GM12878 (cell line): Measurements from ENCODE around the gene ORC1. TPM values are rescaled to one million over a fixed set of nuclear protein-coding genes. Genes with fewer than 3 reads are reported as not detected.
A peak's percentile ranks its signal among the peaks of the same experiment; 100 is the strongest.

Experiments
- ATAC-seq: fragments of 200-7000 bp; cut with Tn5 transposase; 3 replicates; pipeline ENCODE4 v1.9.1; 2020; ENCODE audit warnings: mild to moderate bottlenecking, moderate library complexity
- BruUV-seq: library from RNA; stranded (reverse); fragments of 400-500 nt; replicated peaks from 2 replicates; lab custom pipeline; 2021; lab: Mats Ljungman, UMichigan
- CTCF ChIA-PET: fragments of 300-600 bp; sonication (Branson Sonifier 250); formaldehyde crosslinking; extraction: SDS; loops from one replicate; lab custom pipeline; 2021; ENCODE audit warnings: inconsistent platforms; lab: Yijun Ruan, JAX
- POLR2A ChIA-PET: fragments of 350-600 bp; formaldehyde crosslinking; extraction: SDS; loops from one replicate; lab custom pipeline; 2021; ENCODE audit warnings: inconsistent platforms; lab: Charles Lee
- RAD21 ChIA-PET: fragments of 300-600 bp; sonication (Branson Sonifier 250); formaldehyde crosslinking; loops from one replicate; lab custom pipeline; 2023; ENCODE audit warnings: antibody characterized with exemption; ENCODE audit not compliant: unreplicated experiment; lab: Charles Lee
- SMC1A ChIA-PET: fragments of 300-600 bp; sonication (Branson Sonifier 250); formaldehyde crosslinking; loops from one replicate; lab custom pipeline; 2023; ENCODE audit not compliant: unreplicated experiment, uncharacterized antibody; lab: Charles Lee
- DNase-seq: peaks from one replicate; pipeline ENCODE4 v3.0.0-alpha.2; 2011; ENCODE audit warnings: low read depth, low spot score
- FAIRE-seq: peaks from 3 replicates; lab custom pipeline; 2011; peaks lifted over from hg19 to GRCh38; lab: Jason Lieb, UNC
- H2AFZ ChIP-seq: 2 replicates; pipeline ENCODE4 v1.6.0; 2011; ENCODE audit warnings: low read depth, low read length, control low read depth; ENCODE audit not compliant: control insufficient read depth
- H3K27ac ChIP-seq: 2 replicates; pipeline ENCODE4 v1.5.1; 2011; ENCODE audit warnings: control low read depth; ENCODE audit not compliant: control insufficient read depth, insufficient read depth
- H3K27me3 ChIP-seq, 2 experiments: replicated peaks in 1 of 2; 2 replicates each; pipeline versions ENCODE4 v1.6.0 to v1.6.1; 2011; ENCODE audit warnings: low read length in 1 of 2; ENCODE audit not compliant: control insufficient read depth in 2 of 2, insufficient read depth in 2 of 2
- H3K36me3 ChIP-seq, 2 experiments: 2 replicates each; pipeline ENCODE4 v1.5.1; 2011; ENCODE audit warnings: low read length in 1 of 2; ENCODE audit not compliant: control insufficient read depth in 2 of 2, insufficient read depth in 2 of 2
- H3K4me1 ChIP-seq: 2 replicates; pipeline ENCODE4 v1.6.1; 2011; ENCODE audit warnings: mild to moderate bottlenecking, low read length, moderate library complexity, mixed read lengths; ENCODE audit not compliant: control insufficient read depth, insufficient read depth
- H3K4me2 ChIP-seq: 2 replicates; pipeline ENCODE4 v1.6.0; 2011; ENCODE audit warnings: control low read depth; ENCODE audit not compliant: control insufficient read depth, insufficient read depth
- H3K4me3 ChIP-seq: fragments of 200-600 bp; sonication (generic); 2 replicates; pipeline ENCODE4 v1.5.1; 2016
- H3K79me2 ChIP-seq: 2 replicates; pipeline ENCODE4 v1.6.0; 2011; ENCODE audit warnings: low read length; ENCODE audit not compliant: control insufficient read depth, insufficient read depth
- H3K9ac ChIP-seq: 2 replicates; pipeline ENCODE4 v1.8.0; 2011; ENCODE audit warnings: low read length, control low read depth, mixed read lengths; ENCODE audit not compliant: control insufficient read depth, insufficient read depth
- H3K9me3 ChIP-seq: replicated peaks from 3 replicates; pipeline ENCODE4 v1.5.1; 2011; ENCODE audit warnings: mild to moderate bottlenecking, low read length; ENCODE audit not compliant: control insufficient read depth, insufficient read depth
- H4K20me1 ChIP-seq: 2 replicates; pipeline ENCODE4 v1.6.0; 2011; ENCODE audit not compliant: control insufficient read depth, insufficient read depth
- BACH1 ChIP-seq: fragments of 450-650 bp; IDR thresholded peaks from 2 replicates; pipeline ENCODE4 v1.6.1; 2017; ENCODE audit warnings: mild to moderate bottlenecking, borderline replicate concordance
- FOXM1 ChIP-seq: IDR thresholded peaks from 2 replicates; pipeline ENCODE4 v1.6.1; 2012; ENCODE audit warnings: low read depth, mild to moderate bottlenecking, inconsistent platforms, low read length, moderate library complexity
- HSF1 ChIP-seq: fragments of 150-350 bp; IDR thresholded peaks from 2 replicates; pipeline ENCODE4 v1.6.1; 2014; ENCODE audit warnings: mild to moderate bottlenecking, low read depth, low read length
- LARP7 ChIP-seq: fragments of 450-650 bp; IDR thresholded peaks from 2 replicates; pipeline ENCODE4 v1.6.1; 2017; ENCODE audit warnings: mild to moderate bottlenecking
- MTA2 ChIP-seq: fragments of 450-650 bp; IDR thresholded peaks from 2 replicates; pipeline ENCODE4 v1.6.1; 2016; ENCODE audit warnings: low read depth, mild to moderate bottlenecking, moderate library complexity
- POLR2AphosphoS5 ChIP-seq: IDR thresholded peaks from 2 replicates; pipeline ENCODE4 v1.6.1; 2011; ENCODE audit warnings: mild to moderate bottlenecking, low read length, inconsistent platforms
- RAD21 ChIP-seq: IDR thresholded peaks from 2 replicates; pipeline ENCODE4 v1.6.1; 2011; ENCODE audit warnings: mild to moderate bottlenecking, low read depth, low read length, moderate library complexity; ENCODE audit not compliant: insufficient read depth
- WRNIP1 ChIP-seq: IDR thresholded peaks from 2 replicates; pipeline ENCODE4 v1.6.1; 2011; ENCODE audit warnings: low read depth, low read length, improper control_type of control experiment, borderline replicate concordance
- YBX1 ChIP-seq: fragments of 450-650 bp; IDR thresholded peaks from 2 replicates; pipeline ENCODE4 v1.6.1; 2016; ENCODE audit warnings: antibody characterized with exemption
- ZNF384 ChIP-seq: IDR thresholded peaks from 2 replicates; pipeline ENCODE4 v1.6.1; 2012; ENCODE audit warnings: low read depth, mild to moderate bottlenecking, low read length, improper control_type of control experiment, borderline replicate concordance
- ZNF592 ChIP-seq: fragments of 450-650 bp; IDR thresholded peaks from 2 replicates; pipeline ENCODE4 v1.6.1; 2017; ENCODE audit warnings: mild to moderate bottlenecking, moderate library complexity
- ZNF687 ChIP-seq: fragments of 450-650 bp; IDR thresholded peaks from 2 replicates; pipeline ENCODE4 v1.6.1; 2017; ENCODE audit warnings: mild to moderate bottlenecking, moderate library complexity
- WGBS: methylation state at CpG from one replicate; pipeline ENCODE4 v1.1.6; 2016; ENCODE audit warnings: low lambda C conversion rate; ENCODE audit not compliant: insufficient replicate concordance, insufficient coverage; ENCODE audit errors: missing lambda C conversion rate; 5-methylcytosine and 5-hydroxymethylcytosine counted together
- in situ Hi-C: fragments of 300-500 bp; cut with MboI; formaldehyde crosslinking; loops from 9 replicates; pipeline ENCODE4 v1.14.3; 2018; ENCODE audit warnings: mixed read lengths
- intact Hi-C: fragments of 100-400 bp; cut with micrococcal nuclease; formaldehyde crosslinking; loops from one replicate; pipeline ENCODE4 v1.14.2; 2022; ENCODE audit not compliant: unreplicated experiment
- polyA plus RNA-seq, 11 experiments: library from polyadenylated mRNA; depleted of rRNA in 4 of 11; unstranded in 6 of 11; stranded (reverse) in 5 of 11; fragments of >200 nt; fragmentation: Nextera tagmentation in 4 of 11; fragmentation: Illumina TruSeq in 1 of 11; extraction: Ambion mirVana in 4 of 11; extraction: Trizol in 1 of 11; gene quantifications; 1 replicate in 1 of 11; 2 replicates in 10 of 11; pipeline versions ENCODE4 v1.2.1 to v1.2.3, GENCODE V29; 2011 to 2016; ENCODE audit warnings: inconsistent platforms in 2 of 11, missing spikeins in 2 of 11, low read depth in 1 of 11
- total RNA-seq, 4 experiments: library from RNA; depleted of rRNA in 3 of 4; stranded (reverse); fragments of >200 nt in 3 of 4; fragmentation: Illumina TruSeq in 1 of 4; extraction: Trizol in 1 of 4; gene quantifications; 2 replicates each; pipeline versions ENCODE4 v1.2.1 to v1.2.3, GENCODE V29; 2013 to 2021

The ORC1 gene
- total and polyA plus RNA-seq, 10 of the 15 experiments (the other 5 are each of a cell fraction or from before 2014, with no cell fraction given), result 7.7 to 34.6 (median 28.7) TPM

GRCh38 chr1:52368383-52369172 is 35.6 kb downstream of the ORC1 start:
- ATAC-seq, result no peak
- Histone ChIP-seq H3K36me3 (peaks cover 3 to 7% of the 10 kb centered on the region in 2 experiments), H3K27ac (no peak overlapping the region), H3K9me3 (no peaks in the 10 kb centered on the region), H3K4me3 (peak overlapping the region; percentile 48; the same call in 1 of the 2 replicates), H3K9ac (peak overlapping the region; percentile 26; the same call in 1 of the 2 replicates), H3K27me3 (no peaks in the 10 kb centered on the region), H4K20me1 (no peaks in the 10 kb centered on the region), H3K4me1 (peaks cover 4% of the 10 kb centered on the region), H3K4me2 (peak overlapping the region; percentile 64), H2AFZ (peak overlapping the region; percentile 64), H3K79me2 (peaks cover 19% of the 10 kb centered on the region)
- no TSS peak for BruUV-seq
- RAD21 ChIA-PET, result interaction anchor here (1.1 to 1.3 kb wide), 2 partner anchors 170 to 317 kb away, joined by 4 to 6 read pairs; no protein-coding TSS in a partner anchor
- in situ Hi-C loops (no loop called here), intact Hi-C loops (loop anchor here (10.0 kb wide), 2 partner anchors 224 to 316 kb away; partner anchors contain the start of gene ZFYVE9)
- POLR2A ChIA-PET, result interaction anchor here (0.5 to 1.1 kb wide), 7 partner anchors 24 to 722 kb away, joined by 3 to 4 read pairs (median 3); partner anchors contain the start of genes ORC1 and PRPF38A
- CTCF ChIA-PET, result interaction anchor here (0.7 to 1.7 kb wide), 2 partner anchors 36 to 59 kb away, joined by 3 to 9 read pairs; partner anchors contain the start of genes ORC1 and PRPF38A
- 7% methylated on average over 45 of the region's 51 CpGs for WGBS
- DNase-seq, result no peak
- SMC1A ChIA-PET, result interaction anchor here (0.6 to 1.6 kb wide), 4 partner anchors 17 to 556 kb away, joined by 3 to 7 read pairs (median 4); partner anchors contain the start of genes ORC1 and PRPF38A
- FAIRE-seq, result peak; percentile 59
- TF ChIP-seq LARP7, result no peak
- TF ChIP-seq RAD21, result 0 out of 2 replicates have a peak, but pooled peaks have one; percentile 3
- no peak for TF ChIP-seq POLR2AphosphoS5
- no peak for TF ChIP-seq ZNF592
- no peak for TF ChIP-seq HSF1
- TF ChIP-seq FOXM1, result no peak
- no peak for TF ChIP-seq YBX1
- peak; percentile 75; the same call in 1 of the 2 replicates for TF ChIP-seq ZNF384
- no peak for TF ChIP-seq WRNIP1
- TF ChIP-seq ZNF687, result no peak
- TF ChIP-seq MTA2, result no peak
- 0 out of 2 replicates have a peak, but pooled peaks have one; percentile 32 for TF ChIP-seq BACH1
